SK-N-SH (cell line): ENCODE results near the gene TBCEL. TPM values are rescaled to one million over a fixed set of nuclear protein-coding genes. Genes with fewer than 3 reads are reported as not detected.

ENCODE experiments used
- CTCF ChIA-PET: fragments of 300-600, 350-600 bp; formaldehyde crosslinking; extraction: SDS; loops from one replicate; lab custom pipeline; 2021; lab: Yijun Ruan, JAX
- POLR2A ChIA-PET: fragments of 350-600 bp; sonication (Branson Sonifier 250); formaldehyde crosslinking; extraction: SDS; loops from one replicate; lab custom pipeline; 2020; ENCODE audit warnings: antibody characterized with exemption, inconsistent platforms; lab: Yijun Ruan, JAX
- DNase-seq: peaks from one replicate; pipeline ENCODE4 v3.0.0; 2012
- H2AFZ ChIP-seq: fragments of 200-600 bp; sonication (generic); 2 replicates; pipeline ENCODE4 v1.8.1; 2016; ENCODE audit warnings: antibody characterized with exemption, mild to moderate bottlenecking, low read depth
- H3F3A ChIP-seq: fragments of 200-600 bp; sonication (generic); replicated peaks from 2 replicates; pipeline ENCODE3; 2016; ENCODE audit warnings: antibody characterized with exemption, mild to moderate bottlenecking; ENCODE audit not compliant: insufficient read depth
- H3K27ac ChIP-seq, 2 experiments: fragments of 200-500 bp in 1 of 2; fragments of 200-600 bp in 1 of 2; sonication (Bioruptor generic) in 1 of 2; sonication (generic), shearing (Covaris generic) in 1 of 2; 2 replicates each; pipeline versions ENCODE4 v1.5.1 to v1.6.1; 2014 to 2016; ENCODE audit warnings: low read depth in 2 of 2, inconsistent platforms in 1 of 2, low read length in 1 of 2, mild to moderate bottlenecking in 1 of 2, mixed read lengths in 1 of 2
- H3K27me3 ChIP-seq: fragments of 200-600 bp; sonication (generic), shearing (Covaris generic); 2 replicates; pipeline ENCODE4 v1.6.1; 2016; ENCODE audit warnings: mixed run types; ENCODE audit not compliant: insufficient read depth
- H3K36me3 ChIP-seq, 2 experiments: fragments of 200-500 bp in 1 of 2; fragments of 200-600 bp in 1 of 2; sonication (Bioruptor generic) in 1 of 2; sonication (generic) in 1 of 2; replicated peaks in 1 of 2; 2 replicates each; pipeline versions ENCODE3 to v1.5.1; 2014 to 2016; ENCODE audit warnings: low read length in 1 of 2, mild to moderate bottlenecking in 1 of 2; ENCODE audit not compliant: insufficient read depth in 2 of 2, control insufficient read depth in 1 of 2
- H3K4me1 ChIP-seq, 2 experiments: fragments of 200-500 bp in 1 of 2; fragments of 200-600 bp in 1 of 2; sonication (Bioruptor generic) in 1 of 2; sonication (generic), shearing (Covaris generic) in 1 of 2; 2 replicates each; pipeline versions ENCODE4 v1.5.1 to v1.6.1; 2014 to 2016; ENCODE audit warnings: low read depth in 1 of 2, low read length in 1 of 2, mixed run types in 1 of 2; ENCODE audit not compliant: insufficient read depth in 2 of 2, control insufficient read depth in 1 of 2
- H3K4me2 ChIP-seq: fragments of 200-600 bp; sonication (generic), shearing (Covaris generic); 2 replicates; pipeline ENCODE4 v1.6.1; 2017; ENCODE audit warnings: mixed run types
- H3K4me3 ChIP-seq, 2 experiments: fragments of 200-500 bp in 1 of 2; fragments of 200-600 bp in 1 of 2; sonication (Bioruptor generic) in 1 of 2; sonication (generic), shearing (Covaris generic) in 1 of 2; 2 replicates each; pipeline versions ENCODE4 v1.5.1 to v1.8.1; 2014 to 2016; ENCODE audit warnings: low read depth in 2 of 2, inconsistent platforms in 1 of 2, low read length in 1 of 2, mild to moderate bottlenecking in 1 of 2, mixed read lengths in 1 of 2, moderate library complexity in 1 of 2
- H3K79me2 ChIP-seq: fragments of 200-600 bp; sonication (generic); 2 replicates; pipeline ENCODE4 v1.8.1; 2017; ENCODE audit warnings: mild to moderate bottlenecking; ENCODE audit not compliant: insufficient read depth
- H3K9ac ChIP-seq: fragments of 200-600 bp; sonication (generic); 2 replicates; pipeline ENCODE4 v1.6.1; 2017; ENCODE audit warnings: mixed run types
- H3K9me2 ChIP-seq: fragments of 200-600 bp; sonication (generic); 2 replicates; pipeline ENCODE4 v1.6.1; 2017; ENCODE audit warnings: mixed run types
- H3K9me3 ChIP-seq: fragments of 200-600 bp; sonication (generic); 2 replicates; pipeline ENCODE4 v1.6.1; 2017; ENCODE audit warnings: mixed run types, mild to moderate bottlenecking, moderate library complexity
- H4K20me1 ChIP-seq: fragments of 200-600 bp; sonication (generic); 2 replicates; pipeline ENCODE4 v1.6.1; 2017; ENCODE audit warnings: mild to moderate bottlenecking, mixed run types; ENCODE audit not compliant: insufficient read depth
- EP300 ChIP-seq, 2 experiments: IDR thresholded peaks; 2 replicates each; pipeline versions ENCODE4 v1.4.0 to v1.6.1; 2012; ENCODE audit warnings: borderline replicate concordance in 1 of 2, low read depth in 1 of 2, low read length in 1 of 2
- EZH2phosphoT487 ChIP-seq: fragments of 200-600 bp; sonication (generic); IDR thresholded peaks from 2 replicates; pipeline ENCODE4 v1.6.1; 2017; ENCODE audit warnings: low read depth, mixed run types, mild to moderate bottlenecking, antibody characterized with exemption, moderate library complexity, borderline replicate concordance
- FOSL2 ChIP-seq: IDR thresholded peaks from 2 replicates; pipeline ENCODE4 v1.4.0; 2012; ENCODE audit warnings: low read depth, mild to moderate bottlenecking, moderate library complexity, borderline replicate concordance
- GATA2 ChIP-seq: sonication (generic); formaldehyde crosslinking; IDR thresholded peaks from 2 replicates; pipeline ENCODE4 v1.5.0; 2020; ENCODE audit warnings: mild to moderate bottlenecking, missing genetic modification reagents
- JUND ChIP-seq: IDR thresholded peaks from 2 replicates; pipeline ENCODE4 v1.4.0; 2012
- MXI1 ChIP-seq: IDR thresholded peaks from 2 replicates; pipeline ENCODE4 v1.6.1; 2012; ENCODE audit warnings: mild to moderate bottlenecking, low read depth, low read length, improper control_type of control experiment
- NFIC ChIP-seq: IDR thresholded peaks from 2 replicates; pipeline ENCODE4 v1.4.0; 2012; ENCODE audit warnings: borderline replicate concordance
- RAD21 ChIP-seq: IDR thresholded peaks from 2 replicates; pipeline ENCODE4 v1.6.1; 2012; ENCODE audit warnings: mild to moderate bottlenecking, low read length
- RCOR1 ChIP-seq: fragments of 150-350 bp; IDR thresholded peaks from 2 replicates; pipeline ENCODE4 v1.6.1; 2017; ENCODE audit warnings: antibody characterized with exemption, low read length
- REST ChIP-seq: IDR thresholded peaks from 2 replicates; pipeline ENCODE4 v1.6.1; 2012; ENCODE audit warnings: mild to moderate bottlenecking, low read depth, low read length, moderate library complexity
- SIN3A ChIP-seq: IDR thresholded peaks from 2 replicates; pipeline ENCODE4 v1.6.1; 2012; ENCODE audit warnings: low read depth, mild to moderate bottlenecking, low read length, moderate library complexity, borderline replicate concordance
- TEAD4 ChIP-seq: IDR thresholded peaks from 2 replicates; pipeline ENCODE4 v1.4.0; 2012; ENCODE audit warnings: mild to moderate bottlenecking, borderline replicate concordance; ENCODE audit not compliant: insufficient read depth
- WGBS: methylation state at CpG from one replicate; pipeline ENCODE4 v1.1.6; 2017; ENCODE audit warnings: low lambda C conversion rate; 5-methylcytosine and 5-hydroxymethylcytosine counted together
- polyA plus RNA-seq, 3 experiments: library from polyadenylated mRNA; depleted of rRNA; stranded (reverse); fragments of >200 nt; gene quantifications; 2 replicates each; pipeline ENCODE4 v1.2.3, GENCODE V29; 2012
- TF ChIP-seq, protein P1 (sequence below): IDR thresholded peaks from 2 replicates; pipeline ENCODE4 v1.4.0; 2012; ENCODE audit warnings: low read depth
- TF ChIP-seq, protein P2 (sequence below): fragments of 200-600 bp; sonication (generic); IDR thresholded peaks from 2 replicates; pipeline ENCODE4 v1.6.1; 2017; ENCODE audit warnings: antibody characterized with exemption, mild to moderate bottlenecking, moderate library complexity
- TF ChIP-seq, protein P3 (sequence below): IDR thresholded peaks from 2 replicates; pipeline ENCODE4 v1.4.0; 2012; ENCODE audit warnings: low read depth, borderline replicate concordance

TBCEL gene
- polyA plus RNA-seq, 1 of the 3 experiments (the other 2 are of a cell fraction): 5.9 TPM

- POLR2A ChIA-PET: interaction anchor here (1.3 kb wide), 1 partner anchor 11 kb away, joined by 4 read pairs; the partner anchor contains the start of gene TBCEL
- no peak overlapping the region for H3K9ac ChIP-seq
- H3K9me2 ChIP-seq: no peaks in the 10 kb centered on the region
- no peaks in the 10 kb centered on the region for H3K27me3 ChIP-seq
- no peak overlapping the region for H3K27ac ChIP-seq
- peaks cover 0 to 9% of the 10 kb centered on the region in 2 experiments for H3K36me3 ChIP-seq
- TF ChIP-seq TEAD4 (no peak), REST (no peak), RAD21 (no peak), EZH2phosphoT487 (no peak), GATA2 (CRISPR knock-in tag) (no peak), JUND (no peak), NFIC (no peak)
- TF ChIP-seq, protein P1, sequence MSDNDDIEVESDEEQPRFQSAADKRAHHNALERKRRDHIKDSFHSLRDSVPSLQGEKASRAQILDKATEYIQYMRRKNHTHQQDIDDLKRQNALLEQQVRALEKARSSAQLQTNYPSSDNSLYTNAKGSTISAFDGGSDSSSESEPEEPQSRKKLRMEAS: no peak
- TF ChIP-seq, protein P2, sequence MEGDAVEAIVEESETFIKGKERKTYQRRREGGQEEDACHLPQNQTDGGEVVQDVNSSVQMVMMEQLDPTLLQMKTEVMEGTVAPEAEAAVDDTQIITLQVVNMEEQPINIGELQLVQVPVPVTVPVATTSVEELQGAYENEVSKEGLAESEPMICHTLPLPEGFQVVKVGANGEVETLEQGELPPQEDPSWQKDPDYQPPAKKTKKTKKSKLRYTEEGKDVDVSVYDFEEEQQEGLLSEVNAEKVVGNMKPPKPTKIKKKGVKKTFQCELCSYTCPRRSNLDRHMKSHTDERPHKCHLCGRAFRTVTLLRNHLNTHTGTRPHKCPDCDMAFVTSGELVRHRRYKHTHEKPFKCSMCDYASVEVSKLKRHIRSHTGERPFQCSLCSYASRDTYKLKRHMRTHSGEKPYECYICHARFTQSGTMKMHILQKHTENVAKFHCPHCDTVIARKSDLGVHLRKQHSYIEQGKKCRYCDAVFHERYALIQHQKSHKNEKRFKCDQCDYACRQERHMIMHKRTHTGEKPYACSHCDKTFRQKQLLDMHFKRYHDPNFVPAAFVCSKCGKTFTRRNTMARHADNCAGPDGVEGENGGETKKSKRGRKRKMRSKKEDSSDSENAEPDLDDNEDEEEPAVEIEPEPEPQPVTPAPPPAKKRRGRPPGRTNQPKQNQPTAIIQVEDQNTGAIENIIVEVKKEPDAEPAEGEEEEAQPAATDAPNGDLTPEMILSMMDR: no peak
- TF ChIP-seq, all 33 proteins: peak for 0
- Histone ChIP-seq H3F3A (no peaks in the 10 kb centered on the region), H3K4me3 (no peak overlapping the region), H3K79me2 (peaks cover 71% of the 10 kb centered on the region), H2AFZ (no peak overlapping the region), H3K9me3 (no peaks in the 10 kb centered on the region), H3K4me1 (no peaks in the 10 kb centered on the region; a peak in 1 of 4 replicates), H4K20me1 (peaks cover 35% of the 10 kb centered on the region), H3K4me2 (no peak overlapping the region)
- CTCF ChIA-PET: interaction anchor here (1.1 to 2.0 kb wide), 3 partner anchors 9 to 159 kb away, joined by 3 to 6 read pairs (median 4); no protein-coding TSS in a partner anchor
- no peak for DNase-seq
- WGBS: 82% methylated on average over 4 of the region's 4 CpGs
Measured at GRCh38 chr11:121035169-121035755, 11.4 kb downstream of the TBCEL start.

- DNase-seq: no peak
- H3K9me3 ChIP-seq: no peaks in the 10 kb centered on the region
- WGBS: 98% methylated on average over 3 of the region's 3 CpGs
- no peak overlapping the region for H3K9ac ChIP-seq
- H3K36me3 ChIP-seq: peaks cover 0 to 8% of the 10 kb centered on the region in 2 experiments
- CTCF ChIA-PET: interaction anchor here (1.1 kb wide), 1 partner anchor 17 kb away, joined by 3 read pairs; no protein-coding TSS in a partner anchor
- H3K27ac ChIP-seq: no peak overlapping the region
- POLR2A ChIA-PET: no interaction called here
- H3K4me1 ChIP-seq: no peaks in the 10 kb centered on the region; a peak in 1 of 4 replicates
- no peak overlapping the region for H2AFZ ChIP-seq
- H3K4me2 ChIP-seq: no peak overlapping the region
- no peaks in the 10 kb centered on the region for H3K27me3 ChIP-seq
- no peak overlapping the region for H3K4me3 ChIP-seq
- no peaks in the 10 kb centered on the region for H3F3A ChIP-seq
- H3K79me2 ChIP-seq: peaks cover 68% of the 10 kb centered on the region
- peaks cover 35% of the 10 kb centered on the region for H4K20me1 ChIP-seq
- no peaks in the 10 kb centered on the region for H3K9me2 ChIP-seq
- TF ChIP-seq RCOR1 (no peak), EP300 (IDR thresholded peaks at IDR 0.05; ENCODE audit: borderline replicate concordance in 1 of 2, low read depth in 1 of 2, low read length in 1 of 2) (no peak), SIN3A (no peak), JUND (no peak), REST (no peak), FOSL2 (no peak), MXI1 (no peak)
- TF ChIP-seq, protein P3, sequence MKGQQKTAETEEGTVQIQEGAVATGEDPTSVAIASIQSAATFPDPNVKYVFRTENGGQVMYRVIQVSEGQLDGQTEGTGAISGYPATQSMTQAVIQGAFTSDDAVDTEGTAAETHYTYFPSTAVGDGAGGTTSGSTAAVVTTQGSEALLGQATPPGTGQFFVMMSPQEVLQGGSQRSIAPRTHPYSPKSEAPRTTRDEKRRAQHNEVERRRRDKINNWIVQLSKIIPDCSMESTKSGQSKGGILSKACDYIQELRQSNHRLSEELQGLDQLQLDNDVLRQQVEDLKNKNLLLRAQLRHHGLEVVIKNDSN: no peak
Measured at GRCh38 chr11:121035780-121036179, 11.9 kb downstream of the TBCEL start.
